D721Med (cell line): Measurements from ENCODE around the gene URB2.

ENCODE experiments used
- DNase-seq: peaks from one replicate; pipeline ENCODE4 v3.0.0; 2011; ENCODE audit warnings: low spot score; ENCODE audit not compliant: insufficient read length
- FAIRE-seq: peaks from 2 replicates; lab custom pipeline; 2011; peaks lifted over from hg19 to GRCh38; lab: Jason Lieb, UNC
- TF ChIP-seq, protein P1 (sequence below): IDR thresholded peaks from 2 replicates; pipeline ENCODE4 v1.5.1; 2012; ENCODE audit warnings: mild to moderate bottlenecking, control low read depth; ENCODE audit not compliant: insufficient read depth; ENCODE audit errors: missing control alignments

The URB2 gene

GRCh38 chr1:229661022-229661877 lies 35.2 kb downstream of the URB2 start:
- TF ChIP-seq, protein P1, sequence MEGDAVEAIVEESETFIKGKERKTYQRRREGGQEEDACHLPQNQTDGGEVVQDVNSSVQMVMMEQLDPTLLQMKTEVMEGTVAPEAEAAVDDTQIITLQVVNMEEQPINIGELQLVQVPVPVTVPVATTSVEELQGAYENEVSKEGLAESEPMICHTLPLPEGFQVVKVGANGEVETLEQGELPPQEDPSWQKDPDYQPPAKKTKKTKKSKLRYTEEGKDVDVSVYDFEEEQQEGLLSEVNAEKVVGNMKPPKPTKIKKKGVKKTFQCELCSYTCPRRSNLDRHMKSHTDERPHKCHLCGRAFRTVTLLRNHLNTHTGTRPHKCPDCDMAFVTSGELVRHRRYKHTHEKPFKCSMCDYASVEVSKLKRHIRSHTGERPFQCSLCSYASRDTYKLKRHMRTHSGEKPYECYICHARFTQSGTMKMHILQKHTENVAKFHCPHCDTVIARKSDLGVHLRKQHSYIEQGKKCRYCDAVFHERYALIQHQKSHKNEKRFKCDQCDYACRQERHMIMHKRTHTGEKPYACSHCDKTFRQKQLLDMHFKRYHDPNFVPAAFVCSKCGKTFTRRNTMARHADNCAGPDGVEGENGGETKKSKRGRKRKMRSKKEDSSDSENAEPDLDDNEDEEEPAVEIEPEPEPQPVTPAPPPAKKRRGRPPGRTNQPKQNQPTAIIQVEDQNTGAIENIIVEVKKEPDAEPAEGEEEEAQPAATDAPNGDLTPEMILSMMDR: peak; percentile 99
- peak; percentile 96 for DNase-seq
- peak; percentile 55 for FAIRE-seq

DNA sequence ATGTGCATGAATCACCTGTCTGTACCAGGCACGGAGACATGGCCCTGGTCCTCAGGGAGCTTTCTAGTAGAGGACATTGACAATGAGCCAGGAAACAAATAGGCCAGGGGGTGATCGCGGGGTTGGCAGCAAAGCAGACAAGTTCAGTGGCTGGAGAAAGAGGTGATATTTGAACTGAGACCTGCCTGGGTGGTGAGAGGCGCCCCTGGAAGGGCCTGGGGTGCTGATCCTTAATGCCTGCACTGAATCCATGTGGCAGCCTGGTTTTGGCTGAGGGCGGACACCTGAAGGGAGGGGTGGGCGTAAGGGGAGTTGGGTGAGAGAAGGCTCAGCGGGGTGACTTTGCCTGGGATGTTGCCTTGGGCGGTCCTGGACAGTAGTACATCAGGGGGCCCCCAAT lies 35.9 kb downstream of the URB2 start:
- DNase-seq: no peak
- TF ChIP-seq, protein P1: no peak
- FAIRE-seq: no peak

DNA sequence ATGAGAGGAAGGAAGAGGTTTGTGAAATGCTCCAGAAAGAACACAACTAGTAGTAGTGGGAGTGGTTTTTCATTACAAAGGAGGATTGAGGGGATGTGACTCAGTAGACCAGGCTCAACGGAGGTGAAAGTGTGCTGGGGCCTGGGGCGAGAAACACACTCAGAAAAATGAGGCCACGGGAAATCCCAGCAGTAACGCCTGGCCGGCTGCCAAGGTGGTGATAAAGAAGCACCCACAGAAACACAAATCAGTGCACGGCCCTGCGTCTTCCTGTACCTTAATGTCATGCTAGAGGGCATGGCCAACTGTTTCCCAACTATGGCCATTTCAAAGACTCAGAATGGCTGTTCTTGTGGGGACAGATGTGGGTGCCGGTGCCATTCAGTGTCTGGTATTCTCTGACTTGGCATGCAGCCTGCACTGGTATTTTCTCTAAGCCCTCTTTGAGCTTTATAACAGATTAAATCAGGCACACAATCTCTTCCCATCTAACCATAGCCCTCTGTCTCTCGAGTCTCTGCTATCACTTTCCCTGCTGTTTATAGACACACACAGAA lies 38.2 kb downstream of the URB2 start:
- TF ChIP-seq, protein P1: no peak
- no peak for DNase-seq
- no peak for FAIRE-seq

GRCh38 chr1:229665912-229666558 lies 40.0 kb downstream of the URB2 start:
- no peak for DNase-seq
- no peak for FAIRE-seq
- TF ChIP-seq, protein P1: no peak

DNA sequence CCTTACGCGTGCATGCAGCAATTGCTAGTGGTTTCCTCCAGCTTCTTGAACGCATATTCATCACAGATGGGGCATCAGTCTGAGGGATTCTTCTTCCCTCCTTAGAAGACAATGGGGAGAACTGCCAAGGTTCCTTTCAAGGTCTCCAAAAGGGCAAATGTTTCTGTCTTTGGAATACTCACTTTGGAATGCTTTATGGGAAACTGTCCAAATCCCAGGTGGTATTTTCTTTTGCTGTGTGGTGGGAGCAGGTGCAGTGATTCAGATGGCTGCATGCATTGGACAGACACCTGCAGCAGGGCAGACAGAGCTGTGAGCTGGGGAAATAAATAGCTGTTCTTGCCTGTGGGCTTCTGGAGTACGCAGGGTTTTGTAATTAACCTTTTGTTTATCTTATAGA lies 40.5 kb downstream of the URB2 start:
- no peak for DNase-seq
- no peak for FAIRE-seq
- TF ChIP-seq, protein P1: no peak

- FAIRE-seq (no peak), DNase-seq (no peak)
- TF ChIP-seq, protein P1: no peak
Observed at GRCh38 chr1:229669333-229669732, 43.3 kb downstream of the URB2 start.
